BLaER1 treated with 17β-estradiol and CSF1 and Interleukin-3, amounts not matched to agents 10 nM and 100 nM (cell line): ENCODE measurements around the gene BACH1.

Experiments used
- H3K27ac ChIP-seq, 11 experiments: shearing (Covaris generic); formaldehyde crosslinking; 2 replicates each; pipeline ENCODE4 v1.8.1; 2022
- H3K27me3 ChIP-seq, 11 experiments: shearing (Covaris generic); formaldehyde crosslinking; 2 replicates each; pipeline ENCODE4 v1.8.1; 2022
- H3K36me3 ChIP-seq, 11 experiments: shearing (Covaris generic); formaldehyde crosslinking; 2 replicates each; pipeline ENCODE4 v1.8.1; 2022
- H3K4me1 ChIP-seq, 10 experiments: shearing (Covaris generic); formaldehyde crosslinking; 2 replicates each; pipeline ENCODE4 v1.8.1; 2022
- H3K4me2 ChIP-seq, 11 experiments: shearing (Covaris generic); formaldehyde crosslinking; 2 replicates each; pipeline ENCODE4 v1.8.1; 2022
- H3K4me3 ChIP-seq, 10 experiments: shearing (Covaris generic); formaldehyde crosslinking; 2 replicates each; pipeline ENCODE4 v1.8.1; 2022
- H3K9ac ChIP-seq, 11 experiments: shearing (Covaris generic); formaldehyde crosslinking; 2 replicates each; pipeline ENCODE4 v1.8.1; 2022
- H3K9me3 ChIP-seq, 11 experiments: shearing (Covaris generic); formaldehyde crosslinking; replicated peaks in 1 of 11; 2 replicates each; pipeline ENCODE4 v1.8.1; 2022
- H4K20me1 ChIP-seq, 11 experiments: shearing (Covaris generic); formaldehyde crosslinking; 2 replicates each; pipeline ENCODE4 v1.8.1; 2022
- Cebpa-rat ChIP-seq, 11 experiments: shearing (Covaris generic); IDR thresholded peaks; 2 replicates each; pipeline ENCODE4 v1.8.1; 2022

BACH1 gene

GRCh38 chr21:29334717-29335428 is 36.2 kb downstream of the BACH1 start:
- no peak for TF ChIP-seq Cebpa-rat (IDR thresholded peaks at IDR 0.05)
- Histone ChIP-seq H3K9me3 (no peaks in the 10 kb centered on the region), H3K27me3 (no peaks in the 10 kb centered on the region), H3K36me3 (peaks cover 82 to 100% (median 97%) of the 10 kb centered on the region in 11 experiments), H3K9ac (peak overlapping the region in 2 of 11 experiments; percentile 32 to 40; a peak in 3 of 22 replicates), H3K27ac (peak overlapping the region in 1 of 11 experiments; percentile 14; a peak in 1 of 22 replicates), H3K4me2 (peak overlapping the region in 3 of 11 experiments; percentile 23 to 36 (median 24); a peak in 2 of 22 replicates), H4K20me1 (peaks cover 40 to 100% (median 95%) of the 10 kb centered on the region in 11 experiments), H3K4me1 (peaks cover 0 to 87% (median 12%) of the 10 kb centered on the region in 10 experiments; a peak in 11 of 20 replicates), H3K4me3 (no peak overlapping the region)

- Histone ChIP-seq H4K20me1 (peaks cover 48 to 100% (median 95%) of the 10 kb centered on the region in 11 experiments; a peak in 21 of 22 replicates), H3K36me3 (peaks cover 75 to 100% (median 97%) of the 10 kb centered on the region in 11 experiments), H3K4me3 (no peak overlapping the region), H3K27me3 (no peaks in the 10 kb centered on the region), H3K27ac (no peak overlapping the region), H3K4me1 (peaks cover 0 to 87% (median 12%) of the 10 kb centered on the region in 10 experiments; a peak in 11 of 20 replicates), H3K4me2 (0 out of 22 replicates have a peak overlapping the region, but pooled peaks of 1 of the 11 experiments have one; percentile 23), H3K9ac (no peak overlapping the region), H3K9me3 (no peaks in the 10 kb centered on the region)
- no peak for TF ChIP-seq Cebpa-rat (IDR thresholded peaks at IDR 0.05)
Measured at GRCh38 chr21:29335720-29336119, 37.0 kb downstream of the BACH1 start.

- Histone ChIP-seq H3K4me2 (no peak overlapping the region), H3K9me3 (no peaks in the 10 kb centered on the region), H3K9ac (peak overlapping the region in 1 of 11 experiments; percentile 1; a peak in 1 of 22 replicates), H3K36me3 (peaks cover 72 to 100% (median 95%) of the 10 kb centered on the region in 11 experiments), H3K4me1 (peaks cover 0 to 87% (median 16%) of the 10 kb centered on the region in 10 experiments; a peak in 13 of 20 replicates), H4K20me1 (peaks cover 41 to 100% (median 91%) of the 10 kb centered on the region in 11 experiments), H3K27me3 (no peaks in the 10 kb centered on the region), H3K27ac (no peak overlapping the region), H3K4me3 (no peak overlapping the region)
- TF ChIP-seq Cebpa-rat (IDR thresholded peaks at IDR 0.05) = no peak
Measured at GRCh38 chr21:29338256-29338655, 39.5 kb downstream of the BACH1 start.

- Histone ChIP-seq H3K36me3 (peaks cover 69 to 100% (median 93%) of the 10 kb centered on the region in 11 experiments), H3K9ac (no peak overlapping the region), H4K20me1 (peaks cover 35 to 100% (median 85%) of the 10 kb centered on the region in 11 experiments), H3K4me3 (no peak overlapping the region), H3K9me3 (no peaks in the 10 kb centered on the region), H3K27ac (no peak overlapping the region), H3K27me3 (no peaks in the 10 kb centered on the region), H3K4me2 (peak overlapping the region in 2 of 11 experiments; percentile 42 to 49; a peak in 4 of 22 replicates), H3K4me1 (peaks cover 0 to 88% (median 14%) of the 10 kb centered on the region in 10 experiments; a peak in 13 of 20 replicates)
- no peak for TF ChIP-seq Cebpa-rat (IDR thresholded peaks at IDR 0.05)
Measured at GRCh38 chr21:29340228-29340627, 41.5 kb downstream of the BACH1 start.

- no peak for TF ChIP-seq Cebpa-rat (IDR thresholded peaks at IDR 0.05)
- peaks cover 64 to 96% (median 78%) of the 10 kb centered on the region in 11 experiments for H3K36me3 ChIP-seq
- peaks cover 13 to 92% (median 28%) of the 10 kb centered on the region in 10 experiments for H3K4me1 ChIP-seq
- H3K9ac ChIP-seq = peak overlapping the region in 4 of 11 experiments; percentile 6 to 19 (median 18); a peak in 4 of 22 replicates
- H3K27ac ChIP-seq = peak overlapping the region in 7 of 11 experiments; percentile 14 to 53 (median 37); a peak in 13 of 22 replicates
- H3K4me3 ChIP-seq = 0 out of 20 replicates have a peak overlapping the region, but pooled peaks of 1 of the 10 experiments have one; percentile 33
- peak overlapping the region in 7 of 11 experiments; percentile 16 to 55 (median 40); a peak in 12 of 22 replicates for H3K4me2 ChIP-seq
- no peaks in the 10 kb centered on the region for H3K9me3 ChIP-seq
- no peaks in the 10 kb centered on the region for H3K27me3 ChIP-seq
- H4K20me1 ChIP-seq = peaks cover 26 to 100% (median 76%) of the 10 kb centered on the region in 11 experiments; a peak in 19 of 22 replicates
Measured at GRCh38 chr21:29342363-29342957, 43.7 kb downstream of the BACH1 start.

DNA sequence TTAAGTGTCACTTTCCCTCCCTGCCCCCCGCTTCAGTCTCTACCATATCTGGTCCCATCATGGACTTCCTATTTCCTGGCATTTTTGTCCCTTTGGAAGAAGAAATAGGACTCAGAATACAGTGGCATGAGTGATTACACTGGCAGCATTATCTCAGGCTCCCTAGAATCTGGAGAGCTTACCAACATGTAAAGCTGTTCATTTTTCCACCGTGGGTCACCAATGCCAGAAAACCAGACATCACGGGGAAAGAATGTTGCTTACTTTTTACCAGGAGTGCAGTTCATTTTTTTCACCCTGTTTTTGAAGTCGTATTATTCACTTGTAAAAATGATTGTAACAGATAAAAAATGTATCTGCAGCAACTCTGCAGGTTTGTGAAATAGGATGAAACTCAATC is 44.8 kb downstream of the BACH1 start:
- Histone ChIP-seq H3K4me2 (peak overlapping the region in 2 of 11 experiments; percentile 40 to 45; a peak in 3 of 22 replicates), H3K4me3 (no peak overlapping the region), H3K27ac (peak overlapping the region in 3 of 11 experiments; percentile 21 to 37 (median 26); a peak in 2 of 22 replicates), H3K27me3 (no peaks in the 10 kb centered on the region), H3K9ac (no peak overlapping the region), H3K4me1 (peaks cover 23 to 99% (median 38%) of the 10 kb centered on the region in 10 experiments), H4K20me1 (peaks cover 22 to 100% (median 74%) of the 10 kb centered on the region in 11 experiments; a peak in 19 of 22 replicates), H3K36me3 (peaks cover 54 to 89% (median 69%) of the 10 kb centered on the region in 11 experiments), H3K9me3 (no peaks in the 10 kb centered on the region)
- TF ChIP-seq Cebpa-rat (IDR thresholded peaks at IDR 0.05) = no peak

- peaks cover 12 to 84% (median 47%) of the 10 kb centered on the region in 11 experiments; a peak in 17 of 22 replicates for H4K20me1 ChIP-seq
- peak overlapping the region in 8 of 11 experiments; percentile 38 to 84 (median 74); a peak in 16 of 22 replicates for H3K4me2 ChIP-seq
- peak overlapping the region in 6 of 11 experiments; percentile 54 to 81 (median 67); a peak in 10 of 22 replicates for H3K27ac ChIP-seq
- peak overlapping the region in 1 of 11 experiments; percentile 12; a peak in 1 of 22 replicates for H3K9ac ChIP-seq
- H3K9me3 ChIP-seq = no peaks in the 10 kb centered on the region
- peaks cover 24 to 94% (median 40%) of the 10 kb centered on the region in 10 experiments for H3K4me1 ChIP-seq
- peaks cover 41 to 87% (median 51%) of the 10 kb centered on the region in 11 experiments for H3K36me3 ChIP-seq
- no peak for TF ChIP-seq Cebpa-rat (IDR thresholded peaks at IDR 0.05)
- no peaks in the 10 kb centered on the region for H3K27me3 ChIP-seq
- no peak overlapping the region for H3K4me3 ChIP-seq
Measured at GRCh38 chr21:29346281-29346680, 47.6 kb downstream of the BACH1 start.

- Histone ChIP-seq H3K4me2 (peak overlapping the region; percentile 38 to 84 (median 63); a peak in 20 of 22 replicates), H3K27me3 (no peaks in the 10 kb centered on the region), H3K9ac (peak overlapping the region in 2 of 11 experiments; percentile 12; a peak in 2 of 22 replicates), H4K20me1 (peaks cover 12 to 79% (median 42%) of the 10 kb centered on the region in 11 experiments; a peak in 17 of 22 replicates), H3K4me3 (no peak overlapping the region), H3K4me1 (peaks cover 24 to 89% (median 40%) of the 10 kb centered on the region in 10 experiments), H3K9me3 (peaks cover 0 to 3% (median 0%) of the 10 kb centered on the region in 11 experiments; a peak in 5 of 22 replicates), H3K27ac (peak overlapping the region in 9 of 11 experiments; percentile 18 to 81 (median 65); a peak in 14 of 22 replicates), H3K36me3 (peaks cover 41 to 87% (median 51%) of the 10 kb centered on the region in 11 experiments)
- no peak for TF ChIP-seq Cebpa-rat (IDR thresholded peaks at IDR 0.05)
Measured at GRCh38 chr21:29346771-29347170, 48.0 kb downstream of the BACH1 start.
